Activated naive CD4-positive, alpha-beta T cell treated with anti-CD3 and anti-CD28 coated beads for 36 hours (primary cell): ENCODE data around the gene ALDH2. TPM values are rescaled to one million over a fixed set of nuclear protein-coding genes. Genes with fewer than 3 reads are reported as not detected.

Experiments
- CTCF ChIA-PET: fragments of 350-600 bp; sonication (Branson Sonifier 250); formaldehyde crosslinking; loops from one replicate; lab custom pipeline; 2021; ENCODE audit warnings: antibody characterized with exemption; lab: Charles Lee
- DNase-seq: peaks from one replicate; pipeline ENCODE4 v3.0.0-alpha.2; 2020
- H3K27ac Mint-ChIP-seq: one replicate; pipeline ENCODE4 v1.8.0; 2021; ENCODE audit warnings: mild to moderate bottlenecking, mixed read lengths
- H3K27me3 Mint-ChIP-seq: one replicate; pipeline ENCODE4 v1.8.0; 2021; ENCODE audit warnings: low read depth, mixed read lengths
- H3K36me3 Mint-ChIP-seq: one replicate; pipeline ENCODE4 v1.8.0; 2021; ENCODE audit warnings: low read depth, mixed read lengths
- H3K4me1 Mint-ChIP-seq: one replicate; pipeline ENCODE4 v1.8.0; 2021; ENCODE audit warnings: low read depth, mixed read lengths
- H3K4me3 Mint-ChIP-seq: one replicate; pipeline ENCODE4 v1.8.0; 2021; ENCODE audit warnings: mild to moderate bottlenecking, moderate library complexity, mixed read lengths
- H3K9me3 Mint-ChIP-seq: one replicate; pipeline ENCODE4 v1.8.0; 2021; ENCODE audit warnings: mixed read lengths
- intact Hi-C: fragments of 100-400 bp; cut with micrococcal nuclease; formaldehyde crosslinking; loops from one replicate; pipeline ENCODE4 v1.15.1; 2023
- total RNA-seq, 2 experiments: library from RNA; stranded (reverse); gene quantifications; one replicate each; pipeline ENCODE4 v1.2.3, GENCODE V29; 2021

ALDH2 gene
- total RNA-seq, 2 experiments from 2014 or later = 4.0 to 4.6 TPM

DNA sequence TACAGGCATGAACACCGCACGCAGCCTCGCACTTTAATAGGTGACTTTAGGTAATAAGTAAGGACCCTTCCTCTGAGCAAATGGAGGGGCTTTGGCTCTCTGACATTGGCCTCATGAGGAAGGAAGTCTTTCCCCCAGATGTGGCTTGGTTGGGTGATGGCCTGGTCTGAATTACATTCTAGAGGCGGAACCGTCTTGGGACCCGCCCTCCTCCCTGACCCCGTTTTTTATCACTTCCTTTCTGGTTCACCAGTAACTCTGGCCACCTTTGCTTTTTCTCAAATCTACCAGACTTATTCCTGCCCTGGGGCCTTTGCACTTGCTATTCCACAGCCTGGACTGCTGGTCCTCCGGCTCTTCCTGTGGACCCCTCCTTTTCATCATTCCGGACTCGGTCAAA, 13.4 kb downstream of the ALDH2 start:
- Mint-ChIP-seq H3K27ac (no peak overlapping the region), H3K27me3 (no peaks in the 10 kb centered on the region), H3K36me3 (no peaks in the 10 kb centered on the region), H3K4me1 (peaks cover 6% of the 10 kb centered on the region), H3K4me3 (no peak overlapping the region), H3K9me3 (peaks cover 4% of the 10 kb centered on the region)
- intact Hi-C loops = no loop called here
- DNase-seq = no peak
- CTCF ChIA-PET = no interaction called here

DNA sequence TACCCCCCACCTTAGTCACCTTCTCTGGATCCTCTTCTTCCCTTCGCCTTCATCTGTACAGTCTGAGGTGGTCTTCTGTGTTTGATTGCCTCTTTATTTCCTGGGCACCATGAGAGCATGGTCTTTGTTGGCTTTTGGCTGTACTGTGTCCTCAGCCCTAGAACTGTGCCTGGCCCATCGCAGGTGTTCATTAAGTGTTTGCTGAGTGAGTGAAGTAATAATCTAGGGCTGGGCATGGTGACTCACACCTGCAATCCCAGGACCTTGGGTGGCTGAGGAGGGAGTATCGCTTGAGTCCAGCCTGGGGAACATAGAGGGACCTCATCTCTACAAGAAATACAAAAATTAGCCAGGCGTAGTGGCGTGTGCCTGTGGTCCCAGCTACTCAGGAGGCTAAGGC, 13.9 kb downstream of the ALDH2 start:
- CTCF ChIA-PET = no interaction called here
- Mint-ChIP-seq H3K9me3 (peaks cover 4% of the 10 kb centered on the region), H3K4me3 (no peak overlapping the region), H3K4me1 (peaks cover 5% of the 10 kb centered on the region), H3K36me3 (no peaks in the 10 kb centered on the region), H3K27me3 (no peaks in the 10 kb centered on the region), H3K27ac (no peak overlapping the region)
- no peak for DNase-seq
- intact Hi-C loops = no loop called here

DNA sequence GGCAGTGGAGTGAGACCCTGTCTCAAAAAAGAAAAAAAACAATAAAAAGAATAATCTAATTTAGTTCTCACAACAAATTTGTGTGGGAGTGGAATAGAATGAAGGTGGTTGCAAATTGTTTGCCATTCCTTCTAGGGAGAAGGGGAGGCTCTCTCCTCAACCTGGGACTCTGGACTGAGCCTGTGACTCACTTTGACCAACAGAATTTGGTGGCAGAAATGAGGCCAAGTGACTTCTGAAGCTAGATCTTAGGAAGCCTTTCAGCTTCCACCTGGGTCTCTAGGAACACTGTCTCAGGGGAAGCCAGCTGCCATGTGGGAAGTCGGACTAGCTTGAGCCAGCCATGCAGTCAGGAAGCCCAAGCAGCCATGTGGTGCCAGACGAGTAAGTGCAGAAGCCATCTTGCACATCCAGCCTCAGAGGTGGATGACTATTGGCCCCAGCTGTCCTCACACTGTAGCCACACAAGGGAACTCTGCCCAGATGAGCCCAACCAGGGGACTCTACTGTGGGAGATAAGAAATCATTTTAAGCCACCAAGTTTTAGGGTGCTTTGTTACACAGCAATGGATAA, 14.4 kb downstream of the ALDH2 start:
- Mint-ChIP-seq H3K4me3 (no peak overlapping the region), H3K36me3 (no peaks in the 10 kb centered on the region), H3K27ac (no peak overlapping the region), H3K9me3 (peaks cover 4% of the 10 kb centered on the region), H3K27me3 (no peaks in the 10 kb centered on the region), H3K4me1 (no peaks in the 10 kb centered on the region)
- no peak for DNase-seq
- intact Hi-C loops = no loop called here
- CTCF ChIA-PET = no interaction called here

DNA sequence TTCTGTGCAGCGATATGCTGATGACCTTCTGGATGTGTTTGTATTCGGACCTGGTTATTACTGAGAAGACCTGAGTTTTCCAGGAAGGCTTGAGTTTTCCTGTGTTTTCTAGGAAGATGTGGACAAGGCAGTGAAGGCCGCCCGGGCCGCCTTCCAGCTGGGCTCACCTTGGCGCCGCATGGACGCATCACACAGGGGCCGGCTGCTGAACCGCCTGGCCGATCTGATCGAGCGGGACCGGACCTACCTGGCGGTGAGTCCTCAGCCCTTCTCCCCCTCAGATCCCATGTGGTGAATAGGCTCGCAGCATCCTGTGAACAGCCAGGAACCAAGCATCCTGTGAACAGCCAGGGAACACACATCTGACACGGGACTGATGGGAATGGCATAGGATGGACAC, 16.3 kb downstream of the ALDH2 start:
- DNase-seq = no peak
- H3K27me3 Mint-ChIP-seq = no peaks in the 10 kb centered on the region
- no peaks in the 10 kb centered on the region for H3K4me1 Mint-ChIP-seq
- CTCF ChIA-PET = no interaction called here
- H3K27ac Mint-ChIP-seq = no peak overlapping the region
- no peaks in the 10 kb centered on the region for H3K36me3 Mint-ChIP-seq
- H3K9me3 Mint-ChIP-seq = peaks cover 4% of the 10 kb centered on the region
- H3K4me3 Mint-ChIP-seq = no peak overlapping the region
- intact Hi-C loops = no loop called here

DNA sequence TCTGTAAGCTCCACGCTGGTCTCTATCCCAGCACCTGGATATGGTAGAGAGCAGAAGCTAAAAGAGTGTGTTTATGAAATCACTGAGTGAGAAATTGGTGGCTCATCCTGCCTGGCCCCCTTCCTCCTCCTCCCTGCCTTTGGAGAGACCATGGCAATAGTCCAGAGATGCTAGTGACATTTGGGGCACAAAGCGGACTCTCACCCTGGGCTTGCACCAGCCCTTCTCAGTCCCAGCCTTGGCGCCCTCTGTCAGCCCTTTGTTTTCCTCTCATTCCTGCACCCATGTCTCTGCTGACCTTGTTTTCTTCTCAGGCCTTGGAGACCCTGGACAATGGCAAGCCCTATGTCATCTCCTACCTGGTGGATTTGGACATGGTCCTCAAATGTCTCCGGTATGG, 18.2 kb downstream of the ALDH2 start:
- CTCF ChIA-PET = interaction anchor here (1.0 kb wide), 1 partner anchor 28 kb away, joined by 5 read pairs; no protein-coding TSS in a partner anchor
- no peak for DNase-seq
- Mint-ChIP-seq H3K9me3 (peaks cover 4% of the 10 kb centered on the region), H3K36me3 (no peaks in the 10 kb centered on the region), H3K27ac (no peak overlapping the region), H3K4me3 (no peak overlapping the region), H3K27me3 (no peaks in the 10 kb centered on the region), H3K4me1 (no peaks in the 10 kb centered on the region)
- intact Hi-C loops = no loop called here

DNA sequence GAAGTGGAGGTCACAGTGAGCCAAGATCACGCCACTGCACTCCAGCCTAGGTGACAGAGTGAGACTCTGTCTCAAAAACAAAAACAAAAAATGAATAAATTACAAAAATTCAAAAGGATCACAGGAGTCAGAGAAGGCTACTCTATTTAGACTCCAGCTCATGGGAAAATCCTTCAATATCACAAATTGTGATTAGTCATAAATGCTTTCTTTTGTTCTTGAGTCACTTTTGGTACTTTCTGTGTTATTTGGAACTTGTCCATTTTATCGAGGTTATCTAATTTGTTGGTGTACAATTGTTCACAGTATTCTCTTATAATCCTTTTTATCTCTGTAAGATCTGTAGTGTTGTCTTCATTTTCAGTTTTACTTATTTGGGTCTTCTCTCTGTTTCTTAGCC, 18.9 kb downstream of the ALDH2 start:
- Mint-ChIP-seq H3K4me3 (no peak overlapping the region), H3K4me1 (no peaks in the 10 kb centered on the region), H3K36me3 (no peaks in the 10 kb centered on the region), H3K27ac (no peak overlapping the region), H3K27me3 (no peaks in the 10 kb centered on the region), H3K9me3 (peaks cover 4% of the 10 kb centered on the region)
- CTCF ChIA-PET = interaction anchor here (1.0 kb wide), 1 partner anchor 27 kb away, joined by 5 read pairs; no protein-coding TSS in a partner anchor
- DNase-seq = no peak
- intact Hi-C loops = no loop called here

DNA sequence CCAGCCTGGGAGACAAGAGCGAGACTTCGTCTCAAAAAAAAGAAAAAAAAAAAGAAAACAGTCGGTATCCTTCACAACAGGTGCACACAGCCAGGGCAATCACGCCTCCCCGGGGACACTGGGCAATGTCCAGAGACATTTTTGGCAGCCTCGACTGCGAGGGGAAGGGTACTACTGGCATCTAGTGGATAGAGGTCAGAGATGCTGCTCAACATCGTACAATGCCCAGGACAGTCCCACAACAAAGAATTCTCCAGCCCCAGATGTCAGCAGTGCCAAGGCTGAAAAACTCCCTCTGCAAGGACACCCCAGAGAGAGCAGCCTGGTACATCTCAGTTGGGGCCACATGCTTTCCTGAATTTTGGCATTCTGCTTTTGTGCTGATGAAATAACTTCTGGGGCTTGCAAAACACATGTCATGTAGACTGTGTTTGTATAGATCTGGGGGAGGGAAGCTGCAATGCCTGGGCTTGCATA, 21.5 kb downstream of the ALDH2 start:
- H3K27ac Mint-ChIP-seq = no peak overlapping the region
- no peaks in the 10 kb centered on the region for H3K36me3 Mint-ChIP-seq
- H3K27me3 Mint-ChIP-seq = no peaks in the 10 kb centered on the region
- no peak overlapping the region for H3K4me3 Mint-ChIP-seq
- intact Hi-C loops = no loop called here
- CTCF ChIA-PET = interaction anchor here (0.5 kb wide), 1 partner anchor 1372 kb away, joined by 3 read pairs; no protein-coding TSS in a partner anchor
- no peaks in the 10 kb centered on the region for H3K9me3 Mint-ChIP-seq
- no peak for DNase-seq
- H3K4me1 Mint-ChIP-seq = no peaks in the 10 kb centered on the region

DNA sequence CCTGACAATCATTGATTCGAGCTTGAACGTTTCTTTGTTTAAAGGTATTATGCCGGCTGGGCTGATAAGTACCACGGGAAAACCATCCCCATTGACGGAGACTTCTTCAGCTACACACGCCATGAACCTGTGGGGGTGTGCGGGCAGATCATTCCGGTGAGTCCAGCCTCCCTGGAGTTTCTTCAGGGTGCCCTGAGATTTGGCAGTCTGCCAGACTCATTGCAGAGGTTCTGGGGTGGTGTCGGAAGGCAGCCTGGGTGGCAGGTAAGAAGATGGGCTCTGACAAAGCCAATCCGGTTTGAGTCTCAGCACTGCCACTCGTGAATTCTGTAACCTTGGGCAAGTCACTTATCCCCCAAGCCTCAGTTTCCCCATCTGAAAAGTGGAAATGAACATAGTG, 23.0 kb downstream of the ALDH2 start:
- intact Hi-C loops = no loop called here
- CTCF ChIA-PET = interaction anchor here (0.6 kb wide), 1 partner anchor 334 kb away, joined by 3 read pairs; no protein-coding TSS in a partner anchor
- H3K4me1 Mint-ChIP-seq = no peaks in the 10 kb centered on the region

DNA sequence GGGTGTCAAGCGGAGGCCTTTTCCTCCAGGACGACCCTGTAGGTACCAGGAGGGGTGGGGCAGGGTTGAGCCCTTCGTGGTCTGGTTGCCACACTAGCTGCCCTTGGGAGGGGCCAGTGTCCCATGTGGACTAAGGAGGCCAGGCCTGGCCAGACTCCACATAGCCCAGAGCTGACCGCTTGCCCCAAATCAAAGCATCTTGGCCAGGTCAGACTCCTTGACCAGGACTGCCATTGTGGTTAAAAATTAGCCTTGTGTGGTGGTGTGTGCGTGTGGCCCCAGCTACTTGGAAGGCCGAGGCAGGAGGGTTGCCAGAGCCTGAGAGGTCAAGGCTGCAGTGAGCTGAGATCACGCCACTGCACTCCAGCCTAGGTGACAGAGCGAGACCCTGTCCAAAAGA, 24.8 kb downstream of the ALDH2 start:
- Mint-ChIP-seq H3K9me3 (no peaks in the 10 kb centered on the region), H3K36me3 (no peaks in the 10 kb centered on the region), H3K27me3 (no peaks in the 10 kb centered on the region), H3K4me1 (no peaks in the 10 kb centered on the region), H3K4me3 (no peak overlapping the region), H3K27ac (no peak overlapping the region)
- CTCF ChIA-PET = interaction anchor here (0.6 to 1.0 kb wide), 2 partner anchors 74 to 318 kb away, joined by 3 to 4 read pairs; no protein-coding TSS in a partner anchor
- intact Hi-C loops = no loop called here
- no peak for DNase-seq

More for the DNA sequence above, 23.0 kb downstream of the ALDH2 start:
- Mint-ChIP-seq H3K27me3 (no peaks in the 10 kb centered on the region), H3K9me3 (no peaks in the 10 kb centered on the region), H3K27ac (no peak overlapping the region), H3K4me3 (no peak overlapping the region), H3K36me3 (no peaks in the 10 kb centered on the region)
- DNase-seq = no peak

DNA sequence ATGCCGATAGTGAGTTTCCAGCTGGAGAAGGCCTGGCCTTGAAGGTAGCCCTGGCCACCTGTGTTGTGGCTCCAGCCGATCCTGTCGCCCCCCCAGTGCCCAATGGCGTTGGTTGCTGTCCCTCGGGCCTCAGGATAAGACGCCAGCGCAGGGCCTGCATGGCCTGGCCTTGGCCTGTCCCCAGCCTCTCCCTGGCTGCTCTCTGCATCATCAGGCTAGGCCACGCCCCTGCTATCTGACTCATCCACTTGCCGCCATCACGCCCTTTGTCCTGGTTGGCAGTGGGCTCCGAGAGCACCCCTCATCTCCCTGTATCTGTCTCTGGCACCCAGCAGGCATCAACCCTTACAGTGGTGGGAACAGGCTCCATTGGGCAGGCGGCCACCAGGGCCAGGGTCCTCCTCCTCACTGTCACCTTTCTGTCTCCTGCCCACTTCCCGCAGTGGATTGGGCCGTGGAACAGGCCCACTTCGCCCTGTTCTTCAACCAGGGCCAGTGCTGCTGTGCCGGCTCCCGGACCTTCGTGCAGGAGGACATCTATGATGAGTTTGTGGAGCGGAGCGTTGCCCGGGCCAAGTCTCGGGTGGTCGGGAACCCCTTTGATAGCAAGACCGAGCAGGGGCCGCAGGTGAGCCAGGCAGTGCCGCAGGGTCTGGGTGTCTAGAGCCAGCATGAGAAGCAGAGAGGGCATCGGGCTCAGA, 25.6 kb downstream of the ALDH2 start:
- Mint-ChIP-seq H3K27me3 (no peaks in the 10 kb centered on the region), H3K4me1 (no peaks in the 10 kb centered on the region), H3K36me3 (no peaks in the 10 kb centered on the region), H3K27ac (no peak overlapping the region), H3K4me3 (no peak overlapping the region), H3K9me3 (no peaks in the 10 kb centered on the region)
- no peak for DNase-seq
- intact Hi-C loops = no loop called here
- CTCF ChIA-PET = interaction anchor here (0.6 kb wide), 1 partner anchor 319 kb away, joined by 4 read pairs; no protein-coding TSS in a partner anchor

DNA sequence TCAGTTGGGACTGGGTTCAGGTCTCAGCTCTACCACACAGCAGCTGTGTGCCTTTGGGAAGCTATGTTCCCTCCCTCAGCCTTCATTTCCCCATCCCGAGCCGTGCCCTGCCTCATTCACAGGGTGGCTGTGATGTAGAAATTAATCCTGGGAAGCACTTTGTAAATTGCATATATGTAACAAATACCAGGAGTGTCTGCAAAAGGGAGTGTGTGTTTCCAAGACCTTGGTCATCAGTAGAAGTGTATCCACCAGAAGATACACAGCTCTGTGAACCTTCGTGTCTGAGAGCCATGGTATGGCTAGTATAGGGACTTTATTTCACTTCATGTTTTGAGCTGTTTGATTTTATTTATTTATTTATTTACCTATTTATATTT, 26.1 kb downstream of the ALDH2 start:
- H3K27ac Mint-ChIP-seq = no peak overlapping the region
- CTCF ChIA-PET = interaction anchor here (0.7 kb wide), 1 partner anchor 20 kb away, joined by 3 read pairs; no protein-coding TSS in a partner anchor

DNA sequence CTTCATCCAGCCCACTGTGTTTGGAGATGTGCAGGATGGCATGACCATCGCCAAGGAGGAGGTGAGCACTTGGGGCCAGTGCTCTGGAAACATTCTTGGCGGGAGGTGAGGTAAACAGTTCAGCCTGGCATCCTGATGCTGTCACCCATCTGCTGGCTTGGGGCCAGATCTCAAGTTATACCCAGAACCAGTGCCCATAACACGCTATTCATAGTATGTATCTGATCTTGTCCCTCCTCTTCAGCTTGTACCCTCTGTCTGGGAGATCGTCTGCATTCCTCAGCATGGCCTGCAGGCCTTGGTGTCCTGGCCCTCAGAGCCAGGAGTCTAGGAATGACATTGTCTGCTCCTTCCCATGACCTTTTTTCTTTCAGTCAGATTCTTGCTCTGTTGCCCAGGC, 31.4 kb downstream of the ALDH2 start:
- no peaks in the 10 kb centered on the region for H3K4me1 Mint-ChIP-seq
- no peak overlapping the region for H3K4me3 Mint-ChIP-seq
- intact Hi-C loops = no loop called here
- H3K27me3 Mint-ChIP-seq = no peaks in the 10 kb centered on the region
- H3K27ac Mint-ChIP-seq = no peak overlapping the region
- H3K36me3 Mint-ChIP-seq = no peaks in the 10 kb centered on the region
- CTCF ChIA-PET = interaction anchor here (2.6 kb wide), 1 partner anchor 15 kb away, joined by 7 read pairs; no protein-coding TSS in a partner anchor
- DNase-seq = no peak
- no peaks in the 10 kb centered on the region for H3K9me3 Mint-ChIP-seq

More for the DNA sequence above, 26.1 kb downstream of the ALDH2 start:
- no peak for DNase-seq
- Mint-ChIP-seq H3K4me1 (no peaks in the 10 kb centered on the region), H3K4me3 (no peak overlapping the region), H3K9me3 (no peaks in the 10 kb centered on the region), H3K36me3 (no peaks in the 10 kb centered on the region), H3K27me3 (no peaks in the 10 kb centered on the region)
- intact Hi-C loops = no loop called here
